ENCODE data around the gene PDE8A. TPM values are rescaled to one million over a fixed set of nuclear protein-coding genes. Genes with fewer than 3 reads are reported as not detected.

Gene PDE8A
- total RNA-seq, 1 experiment from 2014 or later, result 27.4 TPM

- Mint-ChIP-seq H3K9me3 (ENCODE audit: unreplicated experiment) (no peaks in the 10 kb centered on the region), H3K27me3 (ENCODE audit: insufficient read depth, unreplicated experiment) (no peaks in the 10 kb centered on the region), H3K36me3 (ENCODE audit: insufficient read depth, unreplicated experiment) (no peaks in the 10 kb centered on the region), H3K27ac (ENCODE audit: low read depth, unreplicated experiment) (no peak overlapping the region), H3K4me3 (ENCODE audit: unreplicated experiment) (no peak overlapping the region), H3K4me1 (ENCODE audit: insufficient read depth, unreplicated experiment) (no peaks in the 10 kb centered on the region)
- intact Hi-C loops (cut with micrococcal nuclease), result loop anchor here (2.0 kb wide), 1 partner anchor 34 kb away; no protein-coding TSS in a partner anchor
- CTCF ChIA-PET, result no interaction called here
- POLR2A ChIA-PET, result interaction anchor here (1.6 kb wide), 1 partner anchor 45 kb away, joined by 5 read pairs; no protein-coding TSS in a partner anchor
- BruUV-seq (replicated peaks), result no TSS peak
- TF ChIP-seq CTCF (IDR thresholded peaks at IDR 0.05; ENCODE audit: unreplicated experiment), result no peak
- DNase-seq (ENCODE audit: unreplicated experiment), result peak; percentile 73
Observed at GRCh38 chr15:85142312-85142711, 160.7 kb downstream of the PDE8A start.

GRCh38 chr15:85149465-85150129 lies 167.9 kb downstream of the PDE8A start:
- no peak overlapping the region for H3K27ac Mint-ChIP-seq (ENCODE audit: low read depth, unreplicated experiment)
- no peaks in the 10 kb centered on the region for H3K4me1 Mint-ChIP-seq (ENCODE audit: insufficient read depth, unreplicated experiment)
- no peaks in the 10 kb centered on the region for H3K9me3 Mint-ChIP-seq (ENCODE audit: unreplicated experiment)
- intact Hi-C loops (cut with micrococcal nuclease), result no loop called here
- ChIA-PET POLR2A (interaction anchor here (1.0 to 1.1 kb wide), 2 partner anchors 8 to 17 kb away, joined by 3 to 5 read pairs; no protein-coding TSS in a partner anchor), CTCF (interaction anchor here (0.6 to 1.2 kb wide), 3 partner anchors 8 to 198 kb away, joined by 3 to 6 read pairs (median 3); no protein-coding TSS in a partner anchor)
- no peaks in the 10 kb centered on the region for H3K27me3 Mint-ChIP-seq (ENCODE audit: insufficient read depth, unreplicated experiment)
- H3K4me3 Mint-ChIP-seq (ENCODE audit: unreplicated experiment), result no peak overlapping the region
- DNase-seq (ENCODE audit: unreplicated experiment), result no peak
- H3K36me3 Mint-ChIP-seq (ENCODE audit: insufficient read depth, unreplicated experiment), result no peaks in the 10 kb centered on the region
- TF ChIP-seq CTCF (IDR thresholded peaks at IDR 0.05; ENCODE audit: unreplicated experiment), result no peak
- no TSS peak for BruUV-seq (replicated peaks)

GRCh38 chr15:85150130-85150480 lies 168.4 kb downstream of the PDE8A start:
- Mint-ChIP-seq H3K27me3 (ENCODE audit: insufficient read depth, unreplicated experiment) (no peaks in the 10 kb centered on the region), H3K4me3 (ENCODE audit: unreplicated experiment) (no peak overlapping the region), H3K4me1 (ENCODE audit: insufficient read depth, unreplicated experiment) (no peaks in the 10 kb centered on the region), H3K36me3 (ENCODE audit: insufficient read depth, unreplicated experiment) (no peaks in the 10 kb centered on the region), H3K9me3 (ENCODE audit: unreplicated experiment) (no peaks in the 10 kb centered on the region), H3K27ac (ENCODE audit: low read depth, unreplicated experiment) (no peak overlapping the region)
- no TSS peak for BruUV-seq (replicated peaks)
- no peak for TF ChIP-seq CTCF (IDR thresholded peaks at IDR 0.05; ENCODE audit: unreplicated experiment)
- ChIA-PET POLR2A (interaction anchor here (0.5 to 1.1 kb wide), 3 partner anchors 9 to 250 kb away, joined by 3 to 5 read pairs (median 3); no protein-coding TSS in a partner anchor), CTCF (interaction anchor here (1.2 kb wide), 1 partner anchor 9 kb away, joined by 6 read pairs; no protein-coding TSS in a partner anchor)
- no peak for DNase-seq (ENCODE audit: unreplicated experiment)
- intact Hi-C loops (cut with micrococcal nuclease), result no loop called here

GRCh38 chr15:85151145-85151544 lies 169.5 kb downstream of the PDE8A start:
- Mint-ChIP-seq H3K27ac (ENCODE audit: low read depth, unreplicated experiment) (no peak overlapping the region), H3K4me1 (ENCODE audit: insufficient read depth, unreplicated experiment) (no peaks in the 10 kb centered on the region), H3K36me3 (ENCODE audit: insufficient read depth, unreplicated experiment) (no peaks in the 10 kb centered on the region), H3K9me3 (ENCODE audit: unreplicated experiment) (no peaks in the 10 kb centered on the region), H3K4me3 (ENCODE audit: unreplicated experiment) (no peak overlapping the region), H3K27me3 (ENCODE audit: insufficient read depth, unreplicated experiment) (no peaks in the 10 kb centered on the region)
- intact Hi-C loops (cut with micrococcal nuclease), result no loop called here
- TF ChIP-seq CTCF (IDR thresholded peaks at IDR 0.05; ENCODE audit: unreplicated experiment), result no peak
- ChIA-PET POLR2A (no interaction called here), CTCF (interaction anchor here (0.5 to 1.2 kb wide), 2 partner anchors 10 to 290 kb away, joined by 6 to 7 read pairs; no protein-coding TSS in a partner anchor)
- no TSS peak for BruUV-seq (replicated peaks)
- DNase-seq (ENCODE audit: unreplicated experiment), result no peak
